Measurements from ENCODE around the gene ADIPOR2.
"Not testable (repeated sequence)": the region's sequence is repeated elsewhere in the genome, so short reads cannot be mapped to it uniquely, and the experiment has no call there.

ADIPOR2 gene

DNA sequence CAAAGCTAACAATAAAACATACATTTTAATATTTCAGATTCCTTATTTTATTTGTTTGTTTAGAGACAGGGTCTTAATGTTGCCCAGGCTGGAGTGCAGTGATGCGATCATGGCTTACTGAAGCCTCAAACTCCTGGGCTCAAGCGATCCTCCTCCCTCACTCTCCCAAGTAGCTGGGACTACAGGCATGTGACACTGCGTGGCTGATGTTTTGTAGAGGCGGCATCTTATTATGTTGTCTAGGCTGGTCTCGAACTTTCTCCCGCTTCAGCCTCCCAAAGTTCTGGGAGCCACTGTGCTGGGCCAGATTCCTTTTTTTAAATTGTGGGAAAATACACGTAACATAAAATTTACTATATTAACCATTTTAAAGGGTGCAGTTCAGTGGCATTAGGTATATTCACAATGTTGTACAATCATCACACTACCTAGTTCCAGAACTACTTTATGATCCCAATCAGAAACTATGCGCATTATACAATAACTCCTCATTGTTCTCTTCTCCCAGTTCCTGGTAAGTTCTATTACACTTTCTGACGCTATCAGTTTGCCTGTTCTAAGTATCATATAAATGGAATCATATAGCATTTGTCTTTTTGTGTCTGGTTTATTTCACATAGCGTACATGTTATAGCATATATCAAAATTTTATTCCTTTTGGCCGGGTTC is 40.3 kb downstream of the ADIPOR2 start:
- Histone ChIP-seq H3K36me3 (ENCODE audit: control insufficient read depth in 2 of 2, insufficient read depth in 2 of 2, low read length in 2 of 2) (no peaks in the 10 kb centered on the region), H3K9me3 (ENCODE audit: control insufficient read depth in 2 of 2, low read length in 2 of 2) (no peaks in the 10 kb centered on the region), H3K4me1 (ENCODE audit: control insufficient read depth in 2 of 2, insufficient read depth in 2 of 2, low read length in 2 of 2) (no peaks in the 10 kb centered on the region), H3K27me3 (ENCODE audit: control insufficient read depth in 2 of 2, insufficient read depth in 2 of 2, low read length in 2 of 2) (no peaks in the 10 kb centered on the region), H3K27ac (ENCODE audit: low read depth in 2 of 2, low read length in 2 of 2) (no peak overlapping the region), H3K9ac (ENCODE audit: low read depth in 1 of 2, low read length in 2 of 2) (no peak overlapping the region), H3K4me3 (ENCODE audit: low read length in 2 of 2) (no peak overlapping the region)

DNA sequence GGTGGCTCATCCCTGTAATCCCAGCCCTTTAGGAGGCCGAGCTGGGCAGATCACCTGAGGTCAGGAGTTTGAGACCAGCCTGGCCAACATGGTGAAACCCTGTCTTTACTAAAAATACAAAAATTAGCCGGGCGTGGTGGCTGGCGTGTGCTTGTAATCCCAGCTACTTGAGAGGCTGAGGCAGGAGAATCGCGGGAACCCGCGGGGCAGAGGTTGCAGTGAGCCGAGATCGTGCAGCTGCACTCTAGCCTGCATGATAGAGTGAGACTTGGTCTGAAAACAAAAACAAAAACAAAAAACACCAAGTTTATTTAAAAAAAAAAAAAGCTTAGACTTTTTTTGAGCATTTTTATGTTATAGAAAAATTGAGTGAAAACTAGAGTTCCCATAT is 40.8 kb downstream of the ADIPOR2 start:
- H3K27ac ChIP-seq (ENCODE audit: low read depth in 2 of 2, low read length in 2 of 2); H3K9ac ChIP-seq (ENCODE audit: low read depth in 1 of 2, low read length in 2 of 2); H3K9me3 ChIP-seq (ENCODE audit: control insufficient read depth in 2 of 2, low read length in 2 of 2); H3K4me1 ChIP-seq (ENCODE audit: control insufficient read depth in 2 of 2, insufficient read depth in 2 of 2, low read length in 2 of 2); H3K27me3 ChIP-seq (ENCODE audit: control insufficient read depth in 2 of 2, insufficient read depth in 2 of 2, low read length in 2 of 2); H3K4me3 ChIP-seq (ENCODE audit: low read length in 2 of 2); H3K36me3 ChIP-seq (ENCODE audit: control insufficient read depth in 2 of 2, insufficient read depth in 2 of 2, low read length in 2 of 2): not testable (repeated sequence)

DNA sequence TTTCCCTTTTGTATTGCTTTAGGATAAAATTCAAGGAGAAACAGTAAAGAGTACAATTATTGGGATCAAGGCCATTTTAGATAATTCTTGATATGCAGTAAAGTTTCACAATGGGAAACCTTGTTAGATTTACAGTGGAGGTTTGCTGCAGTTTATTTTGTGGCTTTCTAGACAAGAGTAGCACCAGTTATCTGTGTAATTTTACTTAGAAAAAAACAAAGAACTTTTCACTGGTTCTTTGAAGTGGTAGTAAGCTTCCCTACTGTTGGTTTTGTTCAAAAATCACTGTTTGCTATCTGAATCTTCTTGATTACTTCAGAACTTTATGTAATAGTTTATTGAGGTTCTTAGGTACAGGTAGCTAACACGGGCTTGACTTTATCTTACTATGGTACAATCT is 42.0 kb downstream of the ADIPOR2 start:
- Histone ChIP-seq H3K9ac (ENCODE audit: low read depth in 1 of 2, low read length in 2 of 2) (no peak overlapping the region), H3K27me3 (ENCODE audit: control insufficient read depth in 2 of 2, insufficient read depth in 2 of 2, low read length in 2 of 2) (no peaks in the 10 kb centered on the region), H3K4me3 (ENCODE audit: low read length in 2 of 2) (no peak overlapping the region), H3K27ac (ENCODE audit: low read depth in 2 of 2, low read length in 2 of 2) (no peak overlapping the region), H3K36me3 (ENCODE audit: control insufficient read depth in 2 of 2, insufficient read depth in 2 of 2, low read length in 2 of 2) (no peaks in the 10 kb centered on the region), H3K9me3 (ENCODE audit: control insufficient read depth in 2 of 2, low read length in 2 of 2) (no peaks in the 10 kb centered on the region), H3K4me1 (ENCODE audit: control insufficient read depth in 2 of 2, insufficient read depth in 2 of 2, low read length in 2 of 2) (no peaks in the 10 kb centered on the region)

DNA sequence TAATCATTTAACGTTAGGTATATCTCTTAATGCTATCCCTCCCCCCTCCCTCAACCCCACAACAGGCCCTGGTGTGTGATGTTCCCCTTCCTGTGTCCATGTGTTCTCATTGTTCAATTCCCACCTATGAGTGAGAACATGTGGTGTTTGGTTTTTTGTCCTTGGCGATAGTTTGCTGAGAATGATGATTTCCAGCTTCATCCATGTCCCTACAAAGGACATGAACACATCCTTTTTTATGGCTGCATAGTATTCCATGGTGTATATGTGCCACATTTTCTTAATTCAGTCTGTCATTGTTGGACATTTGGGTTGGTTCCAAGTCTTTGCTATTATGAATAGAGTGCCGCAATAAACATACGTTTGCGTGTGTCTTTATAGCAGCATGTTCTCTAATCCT is 42.8 kb downstream of the ADIPOR2 start:
- not testable (repeated sequence) for H3K9ac ChIP-seq (ENCODE audit: low read depth in 1 of 2, low read length in 2 of 2); H3K27me3 ChIP-seq (ENCODE audit: control insufficient read depth in 2 of 2, insufficient read depth in 2 of 2, low read length in 2 of 2); H3K9me3 ChIP-seq (ENCODE audit: control insufficient read depth in 2 of 2, low read length in 2 of 2); H3K4me3 ChIP-seq (ENCODE audit: low read length in 2 of 2); H3K36me3 ChIP-seq (ENCODE audit: control insufficient read depth in 2 of 2, insufficient read depth in 2 of 2, low read length in 2 of 2); H3K4me1 ChIP-seq (ENCODE audit: control insufficient read depth in 2 of 2, insufficient read depth in 2 of 2, low read length in 2 of 2); H3K27ac ChIP-seq (ENCODE audit: low read depth in 2 of 2, low read length in 2 of 2)

DNA sequence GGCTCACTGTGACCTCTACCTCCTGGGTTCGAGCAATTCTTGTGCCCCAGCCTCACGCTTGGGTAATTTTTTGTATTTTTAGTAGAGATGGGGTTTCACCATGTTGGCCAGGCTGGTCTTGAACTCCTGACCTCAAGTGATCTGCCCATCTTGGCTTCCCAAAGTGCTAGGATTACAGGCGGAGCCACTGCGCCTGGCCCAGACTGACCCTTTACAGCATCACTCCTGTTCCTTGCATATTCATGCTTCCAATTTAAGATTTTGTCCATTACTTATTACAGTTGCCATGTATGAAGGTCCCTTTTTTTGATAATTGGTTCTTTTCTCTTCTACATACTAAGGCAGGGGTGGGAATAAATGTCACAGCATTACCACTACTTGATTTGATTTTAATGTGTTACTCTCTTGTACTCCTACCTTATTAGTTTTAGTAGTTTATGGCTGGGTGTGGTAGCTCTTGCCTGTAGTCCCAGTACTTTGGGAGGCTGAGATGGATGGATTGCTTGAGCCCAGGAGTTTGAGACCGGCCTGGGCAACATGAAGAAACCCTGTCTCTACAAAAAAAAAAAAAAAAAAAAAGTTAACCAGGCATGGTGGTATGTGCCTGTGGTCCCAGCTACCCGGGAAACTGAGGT is 46.9 kb downstream of the ADIPOR2 start:
- Histone ChIP-seq H3K9me3 (ENCODE audit: control insufficient read depth in 2 of 2, low read length in 2 of 2) (no peaks in the 10 kb centered on the region), H3K4me3 (ENCODE audit: low read length in 2 of 2) (no peak overlapping the region), H3K27ac (ENCODE audit: low read depth in 2 of 2, low read length in 2 of 2) (no peak overlapping the region), H3K27me3 (ENCODE audit: control insufficient read depth in 2 of 2, insufficient read depth in 2 of 2, low read length in 2 of 2) (no peaks in the 10 kb centered on the region), H3K36me3 (ENCODE audit: control insufficient read depth in 2 of 2, insufficient read depth in 2 of 2, low read length in 2 of 2) (no peaks in the 10 kb centered on the region), H3K9ac (ENCODE audit: low read depth in 1 of 2, low read length in 2 of 2) (no peak overlapping the region), H3K4me1 (ENCODE audit: control insufficient read depth in 2 of 2, insufficient read depth in 2 of 2, low read length in 2 of 2) (peaks cover 4 to 19% of the 10 kb centered on the region in 2 donors)

DNA sequence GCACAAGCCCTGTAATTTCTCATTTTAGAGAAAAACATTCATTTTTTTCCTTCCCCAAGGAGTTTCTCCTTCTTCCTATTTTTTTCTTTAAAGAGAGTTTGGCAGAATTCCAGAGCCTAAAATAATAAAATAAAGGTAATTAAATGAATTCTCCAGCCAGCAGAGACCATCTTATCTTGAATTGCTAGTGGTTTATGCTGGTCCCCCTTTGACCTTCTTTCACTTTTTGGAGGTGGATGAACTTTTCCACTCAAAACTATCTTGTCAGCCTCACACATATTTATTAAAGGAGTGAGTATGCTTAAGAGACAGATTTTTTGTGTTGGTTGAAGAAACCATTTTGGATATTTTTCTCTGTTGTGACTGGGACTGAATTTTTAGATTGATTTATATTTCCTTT is 47.6 kb downstream of the ADIPOR2 start:
- no peak overlapping the region for H3K4me3 ChIP-seq (ENCODE audit: low read length in 2 of 2)
- H3K9me3 ChIP-seq (ENCODE audit: control insufficient read depth in 2 of 2, low read length in 2 of 2) = no peaks in the 10 kb centered on the region
- no peak overlapping the region for H3K9ac ChIP-seq (ENCODE audit: low read depth in 1 of 2, low read length in 2 of 2)
- no peak overlapping the region for H3K27ac ChIP-seq (ENCODE audit: low read depth in 2 of 2, low read length in 2 of 2)
- peaks cover 4 to 19% of the 10 kb centered on the region in 2 donors for H3K4me1 ChIP-seq (ENCODE audit: control insufficient read depth in 2 of 2, insufficient read depth in 2 of 2, low read length in 2 of 2)
- no peaks in the 10 kb centered on the region for H3K27me3 ChIP-seq (ENCODE audit: control insufficient read depth in 2 of 2, insufficient read depth in 2 of 2, low read length in 2 of 2)
- H3K36me3 ChIP-seq (ENCODE audit: control insufficient read depth in 2 of 2, insufficient read depth in 2 of 2, low read length in 2 of 2) = no peaks in the 10 kb centered on the region

DNA sequence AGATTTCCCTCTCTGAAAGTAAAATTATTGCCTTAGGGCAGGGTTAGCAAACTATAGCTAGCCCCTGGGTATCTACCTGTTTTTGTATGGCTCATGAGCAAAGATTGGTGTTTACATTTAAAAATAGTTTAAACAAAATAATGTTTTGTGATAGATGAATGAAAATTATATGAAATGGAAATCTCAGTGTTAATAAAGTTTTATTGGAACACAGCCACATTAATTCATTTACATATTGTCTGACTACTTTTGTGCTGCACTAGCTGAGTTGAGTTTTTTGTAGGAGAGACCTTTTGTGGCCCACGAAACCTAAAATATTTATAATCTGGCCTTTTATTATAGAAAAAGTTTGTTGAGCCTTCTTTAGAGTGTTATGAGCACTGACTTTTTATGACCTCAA is 48.5 kb downstream of the ADIPOR2 start:
- no peaks in the 10 kb centered on the region for H3K36me3 ChIP-seq (ENCODE audit: control insufficient read depth in 2 of 2, insufficient read depth in 2 of 2, low read length in 2 of 2)
- H3K4me1 ChIP-seq (ENCODE audit: control insufficient read depth in 2 of 2, insufficient read depth in 2 of 2, low read length in 2 of 2) = peaks cover 4 to 19% of the 10 kb centered on the region in 2 donors
- no peak overlapping the region for H3K27ac ChIP-seq (ENCODE audit: low read depth in 2 of 2, low read length in 2 of 2)
- no peak overlapping the region for H3K4me3 ChIP-seq (ENCODE audit: low read length in 2 of 2)
- H3K27me3 ChIP-seq (ENCODE audit: control insufficient read depth in 2 of 2, insufficient read depth in 2 of 2, low read length in 2 of 2) = no peaks in the 10 kb centered on the region
- no peak overlapping the region for H3K9ac ChIP-seq (ENCODE audit: low read depth in 1 of 2, low read length in 2 of 2)
- H3K9me3 ChIP-seq (ENCODE audit: control insufficient read depth in 2 of 2, low read length in 2 of 2) = no peaks in the 10 kb centered on the region

DNA sequence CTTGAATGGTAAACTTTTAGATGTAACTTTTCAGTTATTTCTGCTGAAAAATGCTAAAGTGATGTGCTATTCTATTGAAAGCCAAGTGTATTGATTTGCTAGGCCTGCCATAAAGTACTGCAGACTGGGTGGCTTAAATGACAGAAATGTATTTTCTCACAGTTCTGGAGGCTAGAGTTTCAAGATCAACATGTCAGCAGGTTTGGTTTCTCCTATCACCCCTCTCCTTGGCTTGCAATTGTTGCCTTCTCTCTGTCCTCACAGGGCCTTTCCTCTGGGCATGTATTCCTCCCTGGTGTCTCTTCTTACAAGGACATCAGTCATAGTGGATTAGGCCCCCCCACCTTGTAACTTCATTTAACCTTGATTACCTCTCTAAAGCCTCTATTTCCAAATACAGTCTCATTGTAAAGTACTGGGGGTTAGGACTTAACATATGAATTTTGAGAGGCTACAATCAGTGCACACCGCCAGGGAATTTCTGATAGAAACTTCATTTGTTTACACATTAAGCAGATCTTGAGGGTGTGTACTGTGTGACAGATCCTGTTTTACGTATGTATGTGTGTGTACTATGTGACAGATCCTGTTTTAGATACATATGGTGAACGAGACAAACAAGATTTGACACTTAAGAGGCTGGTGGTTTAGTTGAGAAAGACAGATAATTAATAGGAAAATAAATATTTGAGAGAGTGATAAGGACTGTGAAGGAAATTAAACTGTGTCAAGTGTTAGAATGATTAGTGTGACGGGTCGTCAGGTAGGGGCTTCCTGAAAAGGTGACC is 49.5 kb downstream of the ADIPOR2 start:
- Histone ChIP-seq H3K36me3 (ENCODE audit: control insufficient read depth in 2 of 2, insufficient read depth in 2 of 2, low read length in 2 of 2) (no peaks in the 10 kb centered on the region), H3K27ac (ENCODE audit: low read depth in 2 of 2, low read length in 2 of 2) (peak overlapping the region in 1 of 2 donors; percentile 61), H3K4me3 (ENCODE audit: low read length in 2 of 2) (no peak overlapping the region), H3K9me3 (ENCODE audit: control insufficient read depth in 2 of 2, low read length in 2 of 2) (no peaks in the 10 kb centered on the region), H3K27me3 (ENCODE audit: control insufficient read depth in 2 of 2, insufficient read depth in 2 of 2, low read length in 2 of 2) (no peaks in the 10 kb centered on the region), H3K4me1 (ENCODE audit: control insufficient read depth in 2 of 2, insufficient read depth in 2 of 2, low read length in 2 of 2) (peaks cover 4 to 19% of the 10 kb centered on the region in 2 donors), H3K9ac (ENCODE audit: low read depth in 1 of 2, low read length in 2 of 2) (no peak overlapping the region)

DNA sequence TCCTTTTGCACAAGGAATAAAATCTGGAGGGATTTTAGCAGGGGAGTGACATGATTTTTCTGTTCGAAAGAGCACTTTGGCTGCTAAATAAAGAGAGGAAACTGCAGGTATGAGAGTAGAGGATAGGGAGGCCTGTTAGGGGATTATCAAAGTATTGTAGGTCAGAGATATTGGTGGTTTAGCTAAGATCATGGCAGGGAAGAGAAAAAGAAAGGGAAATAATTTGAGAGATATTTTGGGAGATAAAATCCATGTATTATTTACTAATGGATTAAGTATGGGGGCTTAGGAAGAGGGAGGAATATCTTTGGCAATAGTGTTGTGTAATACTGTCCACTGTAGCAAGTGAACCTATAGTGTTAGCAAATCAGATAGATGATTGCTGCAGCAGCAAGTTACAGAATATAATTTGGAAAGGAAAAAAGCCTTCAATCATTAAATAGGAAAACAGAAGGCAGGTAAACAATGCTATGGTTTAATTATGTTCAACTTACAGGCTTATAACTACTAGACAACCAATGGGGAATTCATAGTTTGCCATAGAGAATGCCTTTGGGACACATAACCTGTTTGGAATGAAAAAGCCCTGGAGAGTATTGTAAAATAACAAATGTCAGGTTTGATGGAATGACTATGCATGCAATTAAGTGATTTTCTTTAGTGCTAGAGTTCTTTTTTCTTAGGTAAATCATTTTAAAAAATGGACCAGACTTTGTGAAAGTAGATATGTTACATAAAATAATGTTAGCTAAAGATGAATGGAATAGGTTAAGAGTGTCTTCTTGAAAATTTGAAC is 50.5 kb downstream of the ADIPOR2 start:
- Histone ChIP-seq H3K27ac (ENCODE audit: low read depth in 2 of 2, low read length in 2 of 2) (peak overlapping the region in 1 of 2 donors; percentile 61), H3K4me3 (ENCODE audit: low read length in 2 of 2) (no peak overlapping the region), H3K4me1 (ENCODE audit: control insufficient read depth in 2 of 2, insufficient read depth in 2 of 2, low read length in 2 of 2) (peaks cover 4 to 19% of the 10 kb centered on the region in 2 donors), H3K9me3 (ENCODE audit: control insufficient read depth in 2 of 2, low read length in 2 of 2) (no peaks in the 10 kb centered on the region), H3K36me3 (ENCODE audit: control insufficient read depth in 2 of 2, insufficient read depth in 2 of 2, low read length in 2 of 2) (no peaks in the 10 kb centered on the region), H3K9ac (ENCODE audit: low read depth in 1 of 2, low read length in 2 of 2) (no peak overlapping the region), H3K27me3 (ENCODE audit: control insufficient read depth in 2 of 2, insufficient read depth in 2 of 2, low read length in 2 of 2) (no peaks in the 10 kb centered on the region)

DNA sequence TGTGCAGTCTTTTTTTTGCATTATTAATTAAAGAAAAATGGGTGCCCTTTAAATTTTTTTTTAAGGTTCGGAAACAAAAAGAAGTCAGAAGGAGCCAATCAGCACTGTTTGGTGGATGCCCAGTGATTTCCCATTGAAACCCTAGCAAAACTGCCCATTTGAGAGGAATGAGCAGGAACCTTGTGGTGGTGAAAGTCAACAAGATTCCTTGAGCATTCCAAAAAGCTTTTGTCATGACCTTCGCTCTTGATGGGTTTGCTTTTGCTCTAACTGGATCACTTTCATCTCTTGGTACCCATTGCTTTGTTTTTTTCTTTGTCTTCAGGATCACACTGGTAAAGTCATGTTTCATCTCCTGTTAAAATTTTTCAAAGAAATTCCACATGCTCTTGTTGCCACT is 54.1 kb downstream of the ADIPOR2 start:
- H3K27ac ChIP-seq (ENCODE audit: low read depth in 2 of 2, low read length in 2 of 2) = no peak overlapping the region
- no peaks in the 10 kb centered on the region for H3K27me3 ChIP-seq (ENCODE audit: control insufficient read depth in 2 of 2, insufficient read depth in 2 of 2, low read length in 2 of 2)
- H3K9me3 ChIP-seq (ENCODE audit: control insufficient read depth in 2 of 2, low read length in 2 of 2) = peaks cover 0 to 3% of the 10 kb centered on the region in 2 donors
- no peak overlapping the region for H3K9ac ChIP-seq (ENCODE audit: low read depth in 1 of 2, low read length in 2 of 2)
- H3K4me1 ChIP-seq (ENCODE audit: control insufficient read depth in 2 of 2, insufficient read depth in 2 of 2, low read length in 2 of 2) = peaks cover 4 to 14% of the 10 kb centered on the region in 2 donors
- H3K4me3 ChIP-seq (ENCODE audit: low read length in 2 of 2) = no peak overlapping the region
- H3K36me3 ChIP-seq (ENCODE audit: control insufficient read depth in 2 of 2, insufficient read depth in 2 of 2, low read length in 2 of 2) = peaks cover 0 to 3% of the 10 kb centered on the region in 2 donors
